ENCODE measurements around the gene RALGAPB. TPM values are rescaled to one million over a fixed set of nuclear protein-coding genes. Genes with fewer than 3 reads are reported as not detected.
"Not testable (repeated sequence)": the region's sequence is repeated elsewhere in the genome, so short reads cannot be mapped to it uniquely, and the experiment has no call there.

Gene RALGAPB
- total RNA-seq, 2 donors from 2014 or later: 38.3 to 45.5 TPM

GRCh38 chr20:38435555-38435939, 37.1 kb upstream of the RALGAPB start:
- 73% methylated on average over 3 to 6 of the region's 6 CpGs for WGBS, 2 experiments (ENCODE audit: insufficient coverage in 1 of 2, insufficient read length in 1 of 2)
- H3K27me3 Mint-ChIP-seq (ENCODE audit: insufficient read depth): peaks cover 4% of the 10 kb centered on the region
- H3K27ac ChIP-seq (ENCODE audit: low read depth, low read length): no peak overlapping the region

GRCh38 chr20:38437796-38438195, 34.8 kb upstream of the RALGAPB start:
- Mint-ChIP-seq H3K27ac (no peak overlapping the region), H3K4me1 (peaks cover 9% of the 10 kb centered on the region), H3K27me3 (ENCODE audit: insufficient read depth) (peaks cover 5% of the 10 kb centered on the region), H3K9me3 (no peaks in the 10 kb centered on the region), H3K4me3 (no peak overlapping the region), H3K36me3 (ENCODE audit: low read depth) (peaks cover 19% of the 10 kb centered on the region)
- H3K9me3 ChIP-seq (ENCODE audit: control insufficient read depth, low read length): no peaks in the 10 kb centered on the region
- DNase-seq: no peak
- H3K4me1 ChIP-seq (ENCODE audit: control insufficient read depth, insufficient read depth, low read length): no peaks in the 10 kb centered on the region
- no peaks in the 10 kb centered on the region for H3K27me3 ChIP-seq (ENCODE audit: control insufficient read depth, insufficient read depth, low read length, poor library complexity, severe bottlenecking)
- 90% methylated on average over 2 to 6 of the region's 6 CpGs for WGBS, 2 experiments (ENCODE audit: insufficient coverage in 1 of 2, insufficient read length in 1 of 2)
- H3K27ac ChIP-seq (ENCODE audit: low read depth, low read length): no peak overlapping the region
- no peak overlapping the region for H3K4me3 ChIP-seq (ENCODE audit: low read length)
- TF ChIP-seq CTCF (conservative IDR thresholded peaks at IDR 0.05): no peak
- H3K36me3 ChIP-seq (ENCODE audit: control insufficient read depth, insufficient read depth, low read length): peaks cover 13% of the 10 kb centered on the region
- no peak overlapping the region for H3K9ac ChIP-seq (ENCODE audit: extremely low read depth, low read length, poor library complexity, severe bottlenecking)

More at GRCh38 chr20:38435555-38435939, 37.1 kb upstream of the RALGAPB start:
- H3K4me1 ChIP-seq (ENCODE audit: control insufficient read depth, insufficient read depth, low read length): no peaks in the 10 kb centered on the region
- no peak for TF ChIP-seq CTCF (conservative IDR thresholded peaks at IDR 0.05)
- no peak for DNase-seq
- peak overlapping the region; percentile 94 for H3K4me3 ChIP-seq (ENCODE audit: low read length)
- Mint-ChIP-seq H3K27ac (no peak overlapping the region), H3K9me3 (no peaks in the 10 kb centered on the region), H3K4me1 (peaks cover 20% of the 10 kb centered on the region), H3K36me3 (ENCODE audit: low read depth) (peaks cover 41% of the 10 kb centered on the region), H3K4me3 (peak overlapping the region; percentile 97)
- H3K9ac ChIP-seq (ENCODE audit: extremely low read depth, low read length, poor library complexity, severe bottlenecking): no peak overlapping the region
- no peaks in the 10 kb centered on the region for H3K9me3 ChIP-seq (ENCODE audit: control insufficient read depth, low read length)
- peaks cover 35% of the 10 kb centered on the region for H3K36me3 ChIP-seq (ENCODE audit: control insufficient read depth, insufficient read depth, low read length)
- H3K27me3 ChIP-seq (ENCODE audit: control insufficient read depth, insufficient read depth, low read length, poor library complexity, severe bottlenecking): no peaks in the 10 kb centered on the region

- 96 to 100% methylated on average over 4 to 6 of the region's 8 CpGs for WGBS, 2 experiments (ENCODE audit: insufficient coverage in 1 of 2, insufficient read length in 1 of 2)
- H3K36me3 Mint-ChIP-seq (ENCODE audit: low read depth); H3K4me3 ChIP-seq (ENCODE audit: low read length); H3K36me3 ChIP-seq (ENCODE audit: control insufficient read depth, insufficient read depth, low read length); H3K27me3 ChIP-seq (ENCODE audit: control insufficient read depth, insufficient read depth, low read length, poor library complexity, severe bottlenecking); H3K9me3 ChIP-seq (ENCODE audit: control insufficient read depth, low read length); H3K4me1 ChIP-seq (ENCODE audit: control insufficient read depth, insufficient read depth, low read length); H3K9me3 Mint-ChIP-seq; H3K27ac Mint-ChIP-seq; H3K27me3 Mint-ChIP-seq (ENCODE audit: insufficient read depth); H3K4me1 Mint-ChIP-seq; H3K4me3 Mint-ChIP-seq; H3K27ac ChIP-seq (ENCODE audit: low read depth, low read length); H3K9ac ChIP-seq (ENCODE audit: extremely low read depth, low read length, poor library complexity, severe bottlenecking); DNase-seq: not testable (repeated sequence)
Observed at GRCh38 chr20:38441110-38441509, 31.5 kb upstream of the RALGAPB start.

GRCh38 chr20:38441916-38442315, 30.7 kb upstream of the RALGAPB start:
- no peaks in the 10 kb centered on the region for H3K36me3 Mint-ChIP-seq (ENCODE audit: low read depth)
- peak overlapping the region; percentile 32 for H3K27ac Mint-ChIP-seq
- no peaks in the 10 kb centered on the region for H3K27me3 ChIP-seq (ENCODE audit: control insufficient read depth, insufficient read depth, low read length, poor library complexity, severe bottlenecking)
- no peak overlapping the region for H3K9ac ChIP-seq (ENCODE audit: extremely low read depth, low read length, poor library complexity, severe bottlenecking)
- H3K36me3 ChIP-seq (ENCODE audit: control insufficient read depth, insufficient read depth, low read length): no peaks in the 10 kb centered on the region
- peak overlapping the region; percentile 6 for H3K27ac ChIP-seq (ENCODE audit: low read depth, low read length)
- TF ChIP-seq CTCF (conservative IDR thresholded peaks at IDR 0.05): no peak
- no peaks in the 10 kb centered on the region for H3K4me1 Mint-ChIP-seq
- no peaks in the 10 kb centered on the region for H3K4me1 ChIP-seq (ENCODE audit: control insufficient read depth, insufficient read depth, low read length)
- H3K27me3 Mint-ChIP-seq (ENCODE audit: insufficient read depth): peaks cover 8% of the 10 kb centered on the region
- H3K9me3 ChIP-seq (ENCODE audit: control insufficient read depth, low read length): no peaks in the 10 kb centered on the region
- H3K9me3 Mint-ChIP-seq: no peaks in the 10 kb centered on the region
- no peak overlapping the region for H3K4me3 Mint-ChIP-seq
- DNase-seq: no peak
- no peak overlapping the region for H3K4me3 ChIP-seq (ENCODE audit: low read length)
- 50 to 75% methylated on average over 8 to 9 of the region's 9 CpGs for WGBS, 2 experiments (ENCODE audit: insufficient coverage in 1 of 2, insufficient read length in 1 of 2)

Data from endodermal cell (in vitro differentiated cells).